NCI-H187 (cell line): ENCODE data around the gene UCK1.

Experiments
- DNase-seq, 2 experiments: peaks; one replicate each; lab custom pipeline; 2025; lab: John Stamatoyannopoulos, UW

Gene UCK1

DNA sequence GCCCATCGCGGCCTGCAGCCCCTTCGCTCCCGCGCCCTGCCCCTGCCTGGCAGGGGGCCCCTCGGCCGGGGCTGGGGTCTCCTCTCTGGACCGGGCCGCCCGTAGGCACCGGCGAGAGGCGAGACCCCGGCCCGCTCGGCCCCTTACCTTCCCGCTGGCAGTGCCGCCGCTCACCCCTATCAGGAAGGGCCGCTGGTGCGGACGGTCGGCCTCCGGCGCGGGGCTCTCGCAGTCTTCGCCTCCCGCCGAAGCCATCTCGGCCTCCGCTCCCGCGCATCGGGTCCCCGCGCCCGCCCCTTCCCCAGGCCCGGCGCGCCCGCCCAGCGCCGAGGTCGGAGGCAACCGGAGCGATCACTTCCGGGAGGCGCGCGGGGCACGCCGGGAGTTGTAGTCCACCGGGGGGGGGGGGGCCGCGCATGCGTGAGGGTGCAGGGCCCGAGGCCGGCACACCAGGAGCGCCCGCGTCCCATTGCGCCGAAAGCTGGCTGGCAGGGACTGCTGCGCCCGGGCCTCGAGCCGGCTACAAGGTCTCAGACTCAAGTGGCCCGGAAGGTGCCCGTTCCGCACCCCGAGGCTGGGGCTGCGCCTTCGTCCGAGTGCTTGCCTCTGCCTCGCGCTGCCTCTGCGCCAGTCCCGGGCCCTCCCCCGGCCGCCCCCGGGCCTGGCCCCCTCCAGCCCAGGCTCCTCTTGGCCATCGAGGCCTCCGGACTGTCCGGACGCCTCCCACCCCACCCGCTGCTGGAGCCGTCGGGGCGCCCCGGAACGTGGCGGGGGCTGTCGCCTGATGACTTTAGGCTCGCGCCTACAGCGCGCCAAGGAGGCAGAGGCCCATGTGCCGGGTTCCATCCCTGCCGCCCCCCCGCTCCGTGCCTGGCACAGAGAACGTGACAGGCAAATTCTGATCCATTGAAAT lies at the start of gene UCK1:
UCK1 (minus strand) TSS at position 344 of the 913 bp plus-strand sequence; CDS start at position 255, 89 bp downstream.
- DNase-seq = peak; percentile 11 to 26

DNA sequence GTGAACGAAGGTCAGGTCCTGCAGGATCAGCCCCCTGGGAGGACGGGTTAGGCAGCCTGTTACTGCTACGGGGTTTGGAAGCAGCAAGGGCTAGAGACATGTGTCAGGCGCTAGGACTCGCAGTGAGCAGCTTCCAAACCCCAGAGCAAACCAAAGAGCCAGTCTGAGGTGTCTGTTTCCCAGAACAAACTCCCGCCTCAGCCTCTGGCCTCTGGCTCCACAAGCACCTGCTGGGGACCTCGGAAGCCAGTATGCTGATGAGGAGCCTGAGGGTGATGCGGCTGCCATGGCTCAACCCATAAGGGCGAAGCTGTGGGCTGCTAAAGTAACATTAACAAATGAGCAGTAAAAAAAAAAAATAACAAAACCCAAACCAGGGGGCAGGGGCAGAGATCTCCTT lies 49.3 kb upstream of the UCK1 start:
- DNase-seq = no peak

DNA sequence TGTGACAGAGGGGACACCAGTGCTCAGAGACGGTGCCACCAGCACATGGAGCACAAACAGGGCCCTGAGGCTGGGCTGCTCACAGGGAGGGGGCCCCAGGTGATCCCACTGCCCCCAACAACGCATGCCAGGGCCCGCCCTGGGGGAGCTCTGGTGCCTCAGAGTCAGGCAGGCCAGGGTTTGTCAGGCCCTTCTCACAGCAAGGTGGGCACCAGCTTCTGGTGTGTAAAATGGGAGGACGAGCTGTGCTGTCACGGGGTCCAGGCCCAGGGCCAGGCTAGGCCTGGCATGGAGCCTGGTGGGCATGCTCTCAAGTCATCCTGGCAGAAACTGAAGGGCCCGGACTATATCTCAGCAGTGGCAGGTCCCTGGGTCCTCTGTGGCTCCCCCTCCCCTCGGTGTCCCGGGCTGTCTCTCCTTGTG lies 48.7 kb upstream of the UCK1 start:
- DNase-seq = no peak

DNA sequence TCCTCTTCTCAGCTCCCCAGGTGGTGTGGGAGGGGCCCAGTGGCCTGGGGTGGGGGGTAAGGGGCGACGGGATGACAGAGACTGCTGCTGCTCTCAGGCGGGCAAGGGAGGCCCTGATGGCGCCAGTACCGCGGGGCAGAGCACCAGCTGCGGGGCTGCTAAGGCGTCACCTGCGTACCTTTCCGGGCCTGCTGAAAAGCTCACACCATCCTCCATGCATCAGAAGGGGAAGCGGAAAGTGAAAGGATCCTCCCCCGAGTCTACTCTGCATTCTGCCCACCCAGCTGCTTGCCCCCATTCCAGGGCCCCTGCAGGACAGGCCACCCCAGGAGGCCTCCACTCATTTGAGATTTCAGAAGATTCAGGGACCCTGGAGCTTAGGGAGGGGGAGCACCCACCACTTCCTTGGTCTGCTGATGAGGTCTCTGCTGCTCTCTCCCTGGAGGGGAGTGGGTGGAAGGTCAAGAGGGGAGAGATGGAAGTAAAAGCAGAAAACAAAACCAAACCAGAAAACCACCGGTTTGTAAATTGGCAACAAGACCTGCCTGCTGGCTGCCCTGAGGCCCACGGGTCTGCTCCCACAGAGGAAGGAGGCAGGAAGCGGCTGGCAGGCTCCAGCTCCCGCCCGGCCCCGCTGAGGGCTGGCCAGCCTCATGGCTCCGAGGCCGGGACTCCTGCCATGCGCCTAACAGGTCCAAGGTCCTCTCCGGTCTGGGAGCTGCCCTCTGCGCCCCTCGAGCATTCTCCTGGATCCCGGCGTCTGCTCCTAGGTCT lies 47.9 kb upstream of the UCK1 start:
- no peak for DNase-seq

DNA sequence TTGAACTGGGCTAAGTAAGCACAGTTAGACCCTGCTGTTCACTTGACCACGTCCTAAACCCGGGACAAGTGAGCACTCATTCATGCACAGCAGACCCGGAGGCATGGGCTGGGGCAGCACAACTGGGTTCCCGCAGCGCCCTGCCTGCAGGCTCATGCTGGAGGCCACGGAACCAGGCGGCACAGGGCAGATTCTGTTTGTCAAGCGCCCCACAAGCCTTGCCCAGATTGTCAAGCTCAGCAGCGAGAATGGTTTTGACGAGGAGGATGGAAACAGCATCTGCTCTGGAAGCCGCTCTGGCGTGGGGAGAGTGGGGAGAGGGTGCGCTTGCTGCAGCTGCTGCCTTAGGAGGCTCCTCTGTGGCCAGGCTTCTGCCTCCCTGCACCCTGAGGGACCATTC lies 47.0 kb upstream of the UCK1 start:
- no peak for DNase-seq

DNA sequence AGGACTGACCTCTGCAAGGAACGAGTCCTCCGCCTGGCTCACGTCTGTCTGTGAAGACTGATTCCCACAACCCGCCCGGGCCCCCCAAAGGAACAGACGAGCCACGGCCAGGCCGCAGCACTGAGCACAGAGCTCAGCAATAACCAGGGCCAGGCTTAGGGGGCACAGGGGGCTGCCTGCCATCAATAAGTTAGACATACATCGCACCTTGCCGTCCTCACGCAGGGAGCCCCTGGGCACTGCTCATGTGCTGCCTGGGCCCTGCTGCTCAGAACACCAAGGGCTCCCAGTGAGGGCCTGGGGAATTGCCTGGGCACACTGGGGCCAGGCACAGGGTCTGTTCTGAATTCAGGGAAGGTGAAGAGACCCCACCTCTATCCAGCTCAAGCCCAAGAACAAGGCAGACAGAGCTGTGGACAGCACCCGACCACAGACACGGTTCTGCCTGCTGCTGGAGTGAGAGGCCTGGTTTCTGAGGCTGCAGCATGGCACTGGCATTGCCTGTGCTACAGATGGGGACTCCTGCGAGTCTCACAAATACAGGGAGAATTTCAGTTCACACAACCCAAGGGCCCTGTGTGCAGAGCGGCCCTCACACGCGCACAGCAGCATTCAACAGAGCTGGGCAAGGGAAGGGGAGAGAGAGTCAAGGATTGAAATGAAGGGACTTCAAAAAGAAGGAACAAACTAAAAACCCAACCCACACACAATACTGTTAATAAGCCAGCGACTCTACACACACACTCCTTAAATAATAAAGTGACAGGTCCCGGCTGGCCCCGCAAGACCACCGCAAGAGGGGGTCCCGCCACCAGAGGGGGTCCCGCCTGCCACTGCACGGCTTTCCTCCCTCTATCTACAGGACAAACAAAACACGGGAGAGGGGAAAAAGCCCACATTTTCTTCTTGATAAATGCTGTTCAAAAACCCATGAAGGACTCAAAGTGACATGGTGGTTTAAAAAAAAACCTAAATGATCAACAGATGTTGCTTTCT lies 46.2 kb upstream of the UCK1 start:
- no peak for DNase-seq

DNA sequence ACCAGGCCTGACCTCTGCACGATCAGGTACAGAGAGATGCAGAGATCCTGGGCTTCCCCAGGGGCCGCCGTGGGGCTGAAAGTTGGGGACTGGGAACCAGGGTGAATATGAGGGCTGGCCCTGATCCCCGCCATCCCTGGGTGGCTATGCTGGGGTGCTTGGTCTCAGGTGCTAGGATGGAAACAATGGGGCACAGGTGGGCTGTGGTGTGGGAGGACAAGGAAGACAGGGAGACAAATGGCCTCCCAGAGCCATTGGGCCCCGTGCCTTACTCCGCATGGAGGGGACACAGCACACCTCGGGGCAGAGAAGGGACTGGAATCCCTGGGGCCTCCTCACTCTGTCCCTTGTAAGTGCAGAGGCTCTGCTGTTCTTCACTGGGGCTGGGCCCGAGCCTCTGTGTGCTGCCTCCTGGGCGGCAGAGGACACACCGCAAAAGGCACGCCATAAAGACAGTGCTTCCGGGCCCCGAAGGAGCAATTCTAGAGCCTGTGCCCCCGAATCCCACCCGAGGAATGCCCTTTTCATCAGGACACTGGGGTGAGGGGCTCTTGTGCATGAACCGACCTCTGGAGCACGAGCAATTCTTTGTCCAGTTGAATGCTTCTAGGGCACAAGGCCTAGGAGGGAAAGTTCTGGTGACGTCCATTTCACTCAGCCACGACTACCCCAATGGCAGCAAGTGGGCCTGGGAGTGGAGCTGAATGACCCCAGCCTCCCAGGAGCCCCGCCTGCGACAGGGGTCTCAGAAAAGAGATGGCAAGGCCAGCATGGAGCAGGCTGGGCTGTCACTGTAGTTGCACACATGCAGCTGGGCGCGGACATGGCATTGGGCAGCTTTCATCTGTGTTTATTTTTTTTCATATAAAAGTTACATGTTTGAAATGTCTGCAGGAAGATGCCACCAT lies 45.1 kb upstream of the UCK1 start:
- DNase-seq = no peak

DNA sequence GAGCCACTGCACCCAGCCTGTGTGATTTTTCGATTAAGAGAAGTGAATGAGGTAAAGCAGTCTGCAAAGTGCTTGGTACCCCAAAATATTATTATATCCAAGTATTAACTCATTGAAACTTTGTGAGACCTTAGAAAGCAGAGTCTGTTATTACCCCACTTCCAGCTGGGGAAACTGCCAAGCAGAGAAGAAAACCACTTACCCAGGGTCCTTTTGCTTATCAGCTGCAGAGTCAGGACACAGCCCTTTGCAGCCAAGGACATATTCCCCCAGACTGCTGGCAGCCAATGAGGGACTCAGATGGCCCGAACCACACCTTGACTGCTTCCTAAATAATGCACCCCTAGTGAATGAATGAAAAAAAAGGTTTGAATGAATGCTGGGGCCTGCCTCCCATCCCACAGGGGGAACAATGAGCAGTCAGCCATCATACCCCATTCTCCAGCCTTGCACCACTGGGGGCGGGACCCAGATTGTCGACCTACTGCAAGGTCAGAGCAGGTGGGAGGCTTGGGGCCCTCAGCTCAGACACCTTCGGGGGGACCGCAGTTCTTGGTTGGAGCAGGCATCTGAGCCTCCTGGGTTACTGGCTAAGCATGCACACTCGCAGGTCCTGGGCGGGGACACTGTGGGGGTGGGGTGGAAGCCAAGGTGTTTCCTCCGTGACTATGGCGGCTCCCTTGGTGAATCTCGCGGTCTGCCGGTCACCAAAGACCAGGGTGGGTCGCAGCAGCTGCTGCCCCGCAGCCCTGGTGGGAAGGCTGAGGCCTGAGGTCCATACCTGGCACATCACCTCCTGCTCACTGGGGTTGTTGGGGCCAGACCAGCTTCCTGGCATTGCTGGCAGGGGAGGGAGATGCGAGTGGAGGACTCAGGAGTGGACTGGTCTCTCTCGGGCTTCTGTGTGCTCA lies 43.9 kb upstream of the UCK1 start:
- DNase-seq = no peak

DNA sequence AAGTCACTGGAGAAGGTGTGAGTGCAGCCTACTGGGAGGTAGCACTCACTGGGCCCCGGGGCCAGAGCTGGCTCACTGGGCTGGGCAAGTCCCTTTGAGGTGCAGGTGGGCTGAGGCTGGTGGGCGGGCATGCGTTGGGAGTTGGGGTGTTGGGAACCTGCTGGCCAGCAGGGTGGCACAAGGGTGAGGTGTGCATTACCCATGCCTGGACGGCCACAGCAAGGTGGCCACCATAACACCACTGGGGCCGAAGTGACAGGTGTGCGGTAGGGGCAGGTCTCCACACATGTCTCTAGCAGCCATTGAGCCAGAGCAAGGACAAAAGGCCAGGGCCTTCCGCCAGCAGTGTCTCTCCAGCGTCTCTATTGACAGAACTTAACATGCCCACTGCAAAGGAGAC lies 36.8 kb upstream of the UCK1 start:
- DNase-seq = no peak

DNA sequence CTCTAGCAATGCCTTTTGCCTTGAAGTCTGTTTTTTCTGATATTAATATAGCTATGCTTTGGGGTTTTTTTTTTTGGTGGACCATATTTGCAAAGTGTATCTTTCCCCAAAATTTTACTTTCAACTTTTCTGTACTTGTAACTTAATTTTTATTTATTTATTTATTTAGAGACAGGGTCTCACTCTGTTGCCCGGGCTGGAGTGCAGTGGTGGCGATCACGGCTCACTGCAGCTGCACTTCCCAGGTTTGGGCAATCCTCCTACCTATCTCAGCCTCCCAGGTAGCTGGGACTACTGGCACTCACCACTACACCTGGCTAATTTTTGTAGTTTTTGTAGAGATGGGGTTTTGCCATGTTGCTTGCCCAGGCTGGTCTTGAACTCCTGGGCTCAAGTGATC lies 35.1 kb upstream of the UCK1 start:
- DNase-seq = no peak

DNA sequence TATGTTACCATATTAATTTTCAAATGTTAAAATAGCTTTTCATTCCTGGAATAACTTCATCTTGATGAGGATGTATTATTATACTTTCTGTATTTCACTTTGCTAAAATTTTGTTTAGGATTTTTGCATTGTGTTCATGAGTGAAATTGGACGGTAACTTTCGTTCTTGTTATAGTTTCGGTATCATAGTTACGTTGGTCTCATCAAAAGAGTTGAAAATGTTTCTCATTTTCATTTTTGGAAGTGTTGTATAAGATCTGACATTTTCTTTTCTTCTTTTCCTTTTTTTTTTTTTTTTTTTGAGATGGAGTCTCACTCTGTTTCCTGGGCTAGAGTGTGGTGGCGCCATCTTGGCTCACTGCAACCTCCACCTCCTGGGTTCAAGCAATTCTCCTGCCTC lies 34.3 kb upstream of the UCK1 start:
- no peak for DNase-seq

DNA sequence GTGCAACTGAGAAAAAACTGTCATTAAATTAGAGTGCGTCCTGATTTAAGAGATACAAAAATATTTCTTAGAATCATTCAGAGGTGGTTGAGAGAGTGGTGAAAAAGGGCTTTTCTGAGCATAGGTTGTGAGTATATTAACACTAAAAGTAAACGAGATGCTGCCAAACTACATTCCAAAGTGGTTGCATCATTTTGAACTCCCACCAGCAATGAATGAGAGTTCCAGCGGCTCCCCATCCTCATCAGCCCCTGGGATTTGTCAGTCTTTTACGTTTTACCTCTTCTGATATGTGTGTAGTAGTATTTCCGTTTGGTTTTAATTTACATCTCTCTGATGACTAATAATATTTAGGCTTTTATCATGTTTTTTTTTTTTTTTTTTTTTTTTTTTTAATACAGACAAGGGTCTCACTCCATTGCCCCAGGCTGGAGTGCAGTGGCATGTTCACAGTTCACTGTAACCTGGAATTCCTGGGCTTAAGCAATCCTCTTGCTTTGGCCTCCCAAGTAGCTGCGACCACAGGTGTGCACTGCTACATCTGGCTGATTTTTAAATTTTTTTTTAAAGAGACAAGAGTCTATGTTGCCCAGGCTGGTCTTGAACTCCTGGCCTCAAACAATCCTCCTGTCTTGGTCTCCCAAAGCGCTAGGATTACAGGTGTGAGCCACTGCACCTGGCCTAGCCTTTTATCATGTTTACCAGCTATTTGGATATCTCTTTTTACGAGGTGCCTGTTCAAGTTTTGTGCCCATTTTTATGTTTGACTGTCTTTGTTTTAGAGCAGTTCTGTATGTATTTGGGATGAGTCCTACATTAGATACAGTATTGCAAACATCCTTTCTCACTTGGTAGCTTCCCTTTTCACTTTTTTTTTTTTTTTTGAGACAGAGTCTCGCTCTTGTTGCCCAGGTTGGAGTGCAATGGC lies 31.2 kb upstream of the UCK1 start:
- no peak for DNase-seq

DNA sequence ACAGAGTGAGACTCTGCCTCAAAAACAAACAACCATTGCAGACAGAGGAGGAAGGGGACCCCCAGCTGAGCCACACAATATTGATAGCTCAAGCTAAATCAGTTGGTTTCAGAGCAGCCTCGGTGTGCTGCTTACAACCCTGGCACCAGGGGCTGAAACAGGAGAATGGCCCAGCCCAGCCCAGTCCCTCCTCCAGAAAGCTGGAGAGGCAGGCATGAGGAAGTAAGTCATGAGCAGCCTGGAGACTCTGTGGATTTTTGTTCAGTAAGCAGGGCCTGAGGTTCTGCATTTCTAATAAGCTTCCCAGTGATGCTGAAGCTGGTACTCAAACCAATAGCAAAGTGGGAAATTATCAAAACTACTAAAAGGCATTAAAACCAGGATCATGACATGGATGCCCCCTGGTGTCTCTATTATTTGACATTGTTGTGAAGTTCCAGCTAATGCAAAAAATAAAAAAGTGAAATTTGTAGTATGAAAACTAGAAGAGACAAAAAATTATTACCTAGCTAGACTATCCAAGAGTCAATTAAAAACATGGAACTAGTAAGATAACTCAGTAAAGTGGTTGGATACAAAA lies 28.4 kb upstream of the UCK1 start:
- no peak for DNase-seq

DNA sequence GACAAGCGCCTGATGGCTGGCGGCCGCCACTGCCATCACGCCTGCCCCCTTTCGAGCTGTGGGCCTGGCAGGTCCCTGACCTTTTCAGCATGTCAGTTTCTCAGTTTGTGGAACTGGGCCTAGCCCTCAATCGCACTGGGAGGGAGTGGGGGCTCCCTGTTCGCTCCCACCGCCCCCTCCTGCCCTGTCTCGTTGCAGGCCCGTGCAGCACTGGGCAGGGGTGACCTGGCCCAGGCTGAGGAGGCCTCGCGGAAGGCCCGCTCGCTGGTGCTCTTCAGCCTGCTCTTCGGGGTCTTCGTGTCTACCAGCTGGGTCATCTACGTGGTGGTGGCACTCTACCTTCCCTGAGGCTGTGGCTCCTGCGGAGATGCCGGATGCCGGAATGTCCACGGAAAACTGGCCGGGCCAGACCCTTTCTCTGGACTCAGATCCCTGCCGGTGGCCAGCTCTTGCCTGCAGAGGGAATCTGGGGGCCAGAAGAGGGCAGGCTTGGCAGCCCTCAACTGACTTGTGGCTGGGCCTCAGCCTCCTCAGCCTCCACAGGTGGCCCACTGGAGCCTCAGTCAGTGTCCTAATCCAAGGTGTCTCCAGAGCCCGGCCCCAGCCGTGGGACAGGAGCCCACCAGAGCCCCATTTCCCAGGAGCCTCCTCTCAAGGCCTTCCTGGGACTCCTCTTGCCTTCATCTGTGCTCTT lies 26.9 kb upstream of the UCK1 start:
- no peak for DNase-seq

DNA sequence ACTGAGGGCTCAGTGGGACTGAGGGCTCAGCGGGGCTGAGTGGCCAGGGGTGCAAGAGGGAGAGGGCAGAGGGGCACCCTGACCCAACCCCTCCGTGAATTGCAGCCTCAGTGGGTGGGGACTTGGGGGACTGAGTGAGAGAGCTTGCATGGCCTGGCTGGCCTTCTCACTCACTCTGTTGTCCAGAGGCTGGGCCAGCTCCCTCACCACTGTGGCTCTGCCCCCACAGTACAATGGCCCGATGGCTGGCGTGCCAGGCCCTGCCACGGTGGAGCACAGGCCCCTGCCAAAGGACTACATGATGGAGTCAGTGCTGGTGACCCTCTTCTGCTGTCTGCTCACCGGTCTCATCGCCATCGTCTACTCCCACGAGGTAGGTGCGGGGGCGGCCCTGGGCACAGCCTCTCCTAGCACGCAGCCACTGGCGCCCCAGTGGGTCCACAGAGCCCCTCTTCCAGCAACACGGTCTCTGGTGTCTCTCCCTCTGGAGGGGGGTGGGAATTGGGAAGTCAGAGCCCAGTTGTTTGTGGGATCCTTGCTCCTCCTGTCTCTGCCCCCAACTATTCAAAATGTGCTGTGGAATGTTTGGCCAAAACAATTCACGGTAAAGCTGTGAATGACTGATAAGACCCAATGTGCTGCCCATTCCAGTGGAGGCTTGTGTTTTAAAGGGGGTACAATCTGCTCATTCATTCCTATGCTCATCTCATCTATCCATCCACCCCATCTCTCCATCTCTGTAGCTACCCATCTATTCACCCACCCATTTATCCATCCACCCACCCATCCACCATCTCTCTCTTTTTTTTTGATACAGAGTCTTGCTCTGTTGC lies 25.0 kb upstream of the UCK1 start:
- no peak for DNase-seq

DNA sequence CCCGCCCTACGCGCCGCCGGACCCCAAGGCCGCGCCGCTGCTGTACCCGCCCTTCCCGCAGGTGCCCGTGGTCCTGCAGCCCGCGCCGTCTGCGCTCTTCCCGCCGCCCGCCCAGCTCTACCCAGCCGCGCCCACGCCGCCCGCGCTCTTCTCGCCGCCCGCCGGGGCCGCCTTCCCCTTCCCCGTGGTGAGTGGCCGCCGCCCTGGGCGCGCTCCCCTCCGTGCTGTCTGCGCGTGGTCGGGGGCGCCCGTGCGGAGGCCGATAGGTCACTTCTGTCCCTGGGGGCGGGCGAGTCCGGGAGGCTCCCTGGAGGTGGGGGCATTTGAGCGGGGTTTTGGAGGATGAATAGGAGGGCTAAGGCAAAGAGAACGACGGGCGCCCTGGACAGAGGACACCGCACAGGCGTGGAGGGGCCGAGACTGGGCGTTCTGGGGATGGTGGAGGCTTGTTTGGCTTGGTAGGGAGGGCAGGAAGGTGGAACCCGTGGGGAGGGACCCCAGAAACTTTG lies 23.8 kb upstream of the UCK1 start:
- no peak for DNase-seq
